Calu3 (cell line): ENCODE results near the gene PMAIP1. TPM values are rescaled to one million over a fixed set of nuclear protein-coding genes. Genes with fewer than 3 reads are reported as not detected.

Experiments
- BruUV-seq: library from RNA; stranded (reverse); fragments of 400-500 nt; replicated peaks from 2 replicates; lab custom pipeline; 2021; lab: Mats Ljungman, UMichigan
- CTCF ChIA-PET: fragments of 300-600 bp; sonication (Branson Sonifier 250); formaldehyde crosslinking; loops from one replicate; lab custom pipeline; 2022; ENCODE audit warnings: antibody characterized with exemption; lab: Charles Lee
- DNase-seq: peaks from one replicate; pipeline ENCODE4 v3.0.0; 2022
- H3K27ac Mint-ChIP-seq: one replicate; pipeline ENCODE4 v1.8.0; 2022; ENCODE audit warnings: mixed read lengths; ENCODE audit not compliant: unreplicated experiment
- H3K27me3 Mint-ChIP-seq: one replicate; pipeline ENCODE4 v1.8.0; 2022; ENCODE audit warnings: mixed read lengths; ENCODE audit not compliant: unreplicated experiment
- H3K36me3 Mint-ChIP-seq: one replicate; pipeline ENCODE4 v1.8.0; 2022; ENCODE audit warnings: mild to moderate bottlenecking, moderate library complexity, mixed read lengths; ENCODE audit not compliant: insufficient read depth, unreplicated experiment
- H3K4me1 Mint-ChIP-seq: one replicate; pipeline ENCODE4 v1.8.0; 2022; ENCODE audit warnings: mild to moderate bottlenecking, low read depth, mixed read lengths; ENCODE audit not compliant: unreplicated experiment
- H3K4me3 Mint-ChIP-seq: one replicate; pipeline ENCODE4 v1.8.0; 2022; ENCODE audit warnings: mild to moderate bottlenecking, low read depth, moderate library complexity, mixed read lengths; ENCODE audit not compliant: unreplicated experiment
- H3K9me3 Mint-ChIP-seq: one replicate; pipeline ENCODE4 v1.8.0; 2022; ENCODE audit warnings: low read depth, mixed read lengths; ENCODE audit not compliant: unreplicated experiment
- intact Hi-C: fragments of 100-400 bp; cut with micrococcal nuclease; formaldehyde crosslinking; loops from one replicate; pipeline ENCODE4 v1.10.0; 2022; ENCODE audit not compliant: unreplicated experiment
- total RNA-seq: library from RNA; stranded (reverse); gene quantifications from 2 replicates; pipeline ENCODE4 v1.2.3, GENCODE V29; 2022
- TF ChIP-seq, protein P1 (sequence below): fragments of 200-600 bp; IDR thresholded peaks from one replicate; pipeline ENCODE4 v1.8.0; 2022; ENCODE audit warnings: antibody characterized with exemption; ENCODE audit not compliant: unreplicated experiment

Gene PMAIP1
- total RNA-seq, 1 experiment from 2014 or later, result 56.1 TPM

GRCh38 chr18:59910967-59911366 lies 11.2 kb downstream of the PMAIP1 start:
- H3K9me3 Mint-ChIP-seq, result peaks cover 2% of the 10 kb centered on the region
- BruUV-seq, result no TSS peak
- intact Hi-C loops, result no loop called here
- TF ChIP-seq, protein P1, sequence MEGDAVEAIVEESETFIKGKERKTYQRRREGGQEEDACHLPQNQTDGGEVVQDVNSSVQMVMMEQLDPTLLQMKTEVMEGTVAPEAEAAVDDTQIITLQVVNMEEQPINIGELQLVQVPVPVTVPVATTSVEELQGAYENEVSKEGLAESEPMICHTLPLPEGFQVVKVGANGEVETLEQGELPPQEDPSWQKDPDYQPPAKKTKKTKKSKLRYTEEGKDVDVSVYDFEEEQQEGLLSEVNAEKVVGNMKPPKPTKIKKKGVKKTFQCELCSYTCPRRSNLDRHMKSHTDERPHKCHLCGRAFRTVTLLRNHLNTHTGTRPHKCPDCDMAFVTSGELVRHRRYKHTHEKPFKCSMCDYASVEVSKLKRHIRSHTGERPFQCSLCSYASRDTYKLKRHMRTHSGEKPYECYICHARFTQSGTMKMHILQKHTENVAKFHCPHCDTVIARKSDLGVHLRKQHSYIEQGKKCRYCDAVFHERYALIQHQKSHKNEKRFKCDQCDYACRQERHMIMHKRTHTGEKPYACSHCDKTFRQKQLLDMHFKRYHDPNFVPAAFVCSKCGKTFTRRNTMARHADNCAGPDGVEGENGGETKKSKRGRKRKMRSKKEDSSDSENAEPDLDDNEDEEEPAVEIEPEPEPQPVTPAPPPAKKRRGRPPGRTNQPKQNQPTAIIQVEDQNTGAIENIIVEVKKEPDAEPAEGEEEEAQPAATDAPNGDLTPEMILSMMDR, result no peak
- peaks cover 35% of the 10 kb centered on the region for H3K4me1 Mint-ChIP-seq
- H3K27me3 Mint-ChIP-seq, result no peaks in the 10 kb centered on the region
- H3K27ac Mint-ChIP-seq, result no peak overlapping the region
- no peak for DNase-seq
- no peaks in the 10 kb centered on the region for H3K36me3 Mint-ChIP-seq
- H3K4me3 Mint-ChIP-seq, result no peak overlapping the region
- CTCF ChIA-PET, result interaction anchor here (0.7 kb wide), 1 partner anchor 50 kb away, joined by 3 read pairs; no protein-coding TSS in a partner anchor

DNA sequence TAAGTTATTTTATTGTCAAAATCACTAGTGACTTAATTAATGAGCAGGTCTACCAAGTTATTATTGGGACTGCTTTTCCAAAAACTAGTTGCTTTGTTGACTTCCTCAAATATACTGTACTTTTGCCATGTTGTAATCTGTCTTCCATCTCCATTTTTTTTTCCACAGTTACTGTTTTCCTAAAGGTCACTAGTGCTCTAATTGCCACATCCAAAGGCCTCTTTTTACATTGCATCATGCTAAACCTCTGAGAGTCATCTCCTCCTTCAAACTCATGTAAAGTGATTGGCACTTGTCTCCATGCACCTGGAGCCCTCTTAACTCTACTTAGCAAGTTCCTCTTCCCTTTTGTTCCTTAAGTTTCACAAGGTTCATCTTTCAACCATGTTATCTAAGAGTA lies 11.8 kb downstream of the PMAIP1 start:
- DNase-seq, result no peak
- Mint-ChIP-seq H3K4me1 (peaks cover 33% of the 10 kb centered on the region), H3K27ac (no peak overlapping the region), H3K4me3 (no peak overlapping the region), H3K36me3 (no peaks in the 10 kb centered on the region), H3K27me3 (no peaks in the 10 kb centered on the region), H3K9me3 (peaks cover 2% of the 10 kb centered on the region)
- TF ChIP-seq, protein P1, result no peak
- no TSS peak for BruUV-seq
- intact Hi-C loops, result no loop called here
- CTCF ChIA-PET, result interaction anchor here (0.6 kb wide), 1 partner anchor 73 kb away, joined by 4 read pairs; no protein-coding TSS in a partner anchor

DNA sequence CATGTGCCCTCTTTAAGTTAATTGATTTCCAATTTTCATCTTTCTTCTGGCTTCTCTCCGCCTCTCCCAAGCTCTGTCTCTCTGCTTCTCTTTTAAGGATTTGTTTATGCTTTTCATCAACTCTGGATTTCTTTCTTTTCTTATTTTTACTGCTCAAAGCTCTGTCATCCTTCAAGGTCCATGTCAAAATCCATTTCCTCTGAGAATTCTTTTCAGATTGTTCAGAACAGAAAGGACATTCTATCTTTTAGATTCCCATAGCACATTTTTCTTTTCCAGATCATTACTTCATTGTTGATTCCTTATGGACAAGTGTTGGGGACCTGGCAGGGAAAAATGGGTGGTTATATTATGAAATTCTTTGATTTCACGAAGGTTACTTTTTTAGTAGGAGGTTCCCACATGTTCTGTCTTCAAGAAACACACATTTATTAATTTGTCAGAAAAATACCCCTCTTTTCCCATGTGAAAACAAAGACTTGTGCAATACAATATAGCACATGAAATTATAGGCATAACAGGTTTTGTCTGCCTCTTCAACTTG lies 12.3 kb downstream of the PMAIP1 start:
- no peak overlapping the region for H3K27ac Mint-ChIP-seq
- H3K4me1 Mint-ChIP-seq, result peaks cover 30% of the 10 kb centered on the region
- intact Hi-C loops, result no loop called here
- TF ChIP-seq, protein P1, result no peak
- no peaks in the 10 kb centered on the region for H3K27me3 Mint-ChIP-seq
- peaks cover 2% of the 10 kb centered on the region for H3K9me3 Mint-ChIP-seq
- CTCF ChIA-PET, result interaction anchor here (0.6 kb wide), 1 partner anchor 73 kb away, joined by 4 read pairs; no protein-coding TSS in a partner anchor
- no peaks in the 10 kb centered on the region for H3K36me3 Mint-ChIP-seq
- DNase-seq, result no peak
- BruUV-seq, result no TSS peak
- no peak overlapping the region for H3K4me3 Mint-ChIP-seq

DNA sequence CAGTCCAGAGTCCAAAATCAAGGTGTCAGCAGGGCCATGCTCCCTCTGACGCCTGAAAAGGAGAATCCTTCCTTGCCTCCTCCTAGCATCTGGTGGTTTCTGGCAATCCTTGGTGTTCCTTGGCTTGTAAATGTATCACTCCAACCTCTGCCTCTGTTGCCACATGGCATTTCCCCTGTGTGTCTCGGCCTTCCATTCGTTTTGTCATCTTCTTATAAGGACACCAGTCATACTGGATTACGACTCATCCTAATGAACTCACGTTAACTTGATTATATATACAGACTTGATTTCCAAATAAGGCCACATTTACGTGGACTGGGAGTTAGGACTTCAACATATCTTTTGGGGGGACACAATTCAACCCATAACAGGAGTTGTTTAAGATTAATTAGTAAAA lies 15.8 kb downstream of the PMAIP1 start:
- H3K27ac Mint-ChIP-seq, result no peak overlapping the region
- no peaks in the 10 kb centered on the region for H3K27me3 Mint-ChIP-seq
- BruUV-seq, result no TSS peak
- H3K4me3 Mint-ChIP-seq, result no peak overlapping the region
- TF ChIP-seq, protein P1, result no peak
- peaks cover 2% of the 10 kb centered on the region for H3K9me3 Mint-ChIP-seq
- intact Hi-C loops, result no loop called here
- CTCF ChIA-PET, result no interaction called here
- no peak for DNase-seq
- peaks cover 7% of the 10 kb centered on the region for H3K36me3 Mint-ChIP-seq
- peaks cover 41% of the 10 kb centered on the region for H3K4me1 Mint-ChIP-seq
